SU-DHL-6 (cell line): ENCODE results near the gene OR2Y1.
"Not testable (repeated sequence)": the region's sequence is repeated elsewhere in the genome, so short reads cannot be mapped to it uniquely, and the experiment has no call there.

Experiments
- H2AFZ ChIP-seq: fragments of 200-600 bp; sonication (generic); 2 replicates; pipeline ENCODE4 v1.6.1; 2014; ENCODE audit warnings: low read depth, mild to moderate bottlenecking, moderate library complexity, mixed read lengths, antibody characterized with exemption, low read length; ENCODE audit not compliant: severe bottlenecking
- H3F3A ChIP-seq: fragments of 200-600 bp; shearing (Covaris generic); 2 replicates; pipeline ENCODE4 v1.6.0; 2016; ENCODE audit warnings: antibody characterized with exemption, mild to moderate bottlenecking; ENCODE audit not compliant: insufficient read depth
- H3K27ac ChIP-seq: fragments of 200-600 bp; sonication (generic); 2 replicates; pipeline ENCODE4 v1.5.1; 2016; ENCODE audit warnings: low read depth, mild to moderate bottlenecking, low read length, moderate library complexity, mixed read lengths
- H3K27me3 ChIP-seq: fragments of 200-600 bp; sonication (generic), shearing (Covaris generic); 2 replicates; pipeline ENCODE4 v1.6.0; 2014; ENCODE audit warnings: mild to moderate bottlenecking, low read length
- H3K36me3 ChIP-seq: fragments of 200-600 bp; sonication (generic); 2 replicates; pipeline ENCODE4 v1.6.1; 2014; ENCODE audit warnings: mild to moderate bottlenecking, low read length, mixed read lengths
- H3K4me2 ChIP-seq: fragments of 300-600, 200-600 bp; shearing (Covaris generic), sonication (generic); 2 replicates; pipeline ENCODE4 v1.6.0; 2014; ENCODE audit warnings: low read length, low read depth, mild to moderate bottlenecking; ENCODE audit not compliant: poor library complexity, severe bottlenecking
- H3K4me3 ChIP-seq: fragments of 200-600 bp; sonication (generic); 2 replicates; pipeline ENCODE4 v1.5.1; 2014; ENCODE audit warnings: antibody characterized with exemption, low read length, mild to moderate bottlenecking, mixed read lengths; ENCODE audit not compliant: insufficient read depth, poor library complexity, severe bottlenecking
- H3K79me2 ChIP-seq: fragments of 200-600 bp; sonication (generic); 2 replicates; pipeline ENCODE4 v1.6.1; 2014; ENCODE audit warnings: mild to moderate bottlenecking, low read length, moderate library complexity; ENCODE audit not compliant: insufficient read depth
- H3K9ac ChIP-seq: fragments of 200-600 bp; sonication (generic); 2 replicates; pipeline ENCODE4 v1.7.0; 2014; ENCODE audit warnings: mild to moderate bottlenecking, low read length
- H3K9me2 ChIP-seq: fragments of 200-600 bp; sonication (generic); replicated peaks from 2 replicates; pipeline ENCODE4 v1.6.1; 2014; ENCODE audit warnings: low read length; ENCODE audit not compliant: insufficient read depth
- H3K9me3 ChIP-seq: fragments of 200-600 bp; sonication (generic); 2 replicates; pipeline ENCODE4 v1.6.1; 2014; ENCODE audit warnings: low read length, mixed read lengths; ENCODE audit not compliant: insufficient read depth
- H4K20me1 ChIP-seq: fragments of 200-600 bp; sonication (generic); 2 replicates; pipeline ENCODE4 v1.6.1; 2014; ENCODE audit warnings: low read depth, mild to moderate bottlenecking, antibody characterized with exemption, low read length, moderate library complexity, mixed read lengths
- CTCF ChIP-seq: fragments of 200-600 bp; sonication (generic); IDR thresholded peaks from one replicate; pipeline ENCODE4 v1.5.1; 2017; ENCODE audit warnings: antibody characterized with exemption, mild to moderate bottlenecking, low read length, moderate library complexity; ENCODE audit not compliant: insufficient read depth, poor library complexity, severe bottlenecking
- EZH2phosphoT487 ChIP-seq: fragments of 200-600 bp; sonication (generic), shearing (Covaris generic); conservative IDR thresholded peaks from 2 replicates; pipeline ENCODE4 v1.6.1; 2018; ENCODE audit warnings: mild to moderate bottlenecking, antibody characterized with exemption, low read length, moderate library complexity, mixed read lengths

The OR2Y1 gene

DNA sequence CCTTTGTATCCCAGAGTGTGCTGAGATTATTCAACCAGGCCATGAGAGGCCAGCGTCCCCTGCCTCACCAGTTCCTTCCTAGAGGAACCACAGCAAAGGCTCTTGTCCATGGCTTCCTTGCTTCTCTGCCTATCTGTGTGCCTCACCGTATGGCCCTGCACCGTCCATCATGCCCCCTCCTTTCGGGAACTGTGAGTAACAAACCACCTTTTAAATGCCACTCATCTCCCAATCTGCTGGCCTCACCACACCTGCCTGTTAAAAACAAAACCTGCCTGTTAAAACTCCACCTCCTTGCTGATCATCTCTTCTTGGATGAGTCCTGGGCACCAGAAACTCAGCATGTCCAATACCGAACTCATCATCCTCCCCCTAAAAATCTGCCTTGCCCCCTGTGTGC is 4.4 kb upstream of the OR2Y1 start:
- Histone ChIP-seq H3K36me3 (no peaks in the 10 kb centered on the region), H3K4me3 (no peak overlapping the region), H3F3A (no peaks in the 10 kb centered on the region), H3K9ac (no peak overlapping the region), H4K20me1 (no peaks in the 10 kb centered on the region), H3K9me2 (no peaks in the 10 kb centered on the region), H3K27ac (no peak overlapping the region), H3K27me3 (no peaks in the 10 kb centered on the region), H3K4me2 (no peak overlapping the region), H2AFZ (no peak overlapping the region), H3K9me3 (no peaks in the 10 kb centered on the region), H3K79me2 (no peaks in the 10 kb centered on the region)
- TF ChIP-seq CTCF (no peak), EZH2phosphoT487 (no peak)

- H3K9me3 ChIP-seq = no peaks in the 10 kb centered on the region
- H3K9ac ChIP-seq = no peak overlapping the region
- no peaks in the 10 kb centered on the region for H3F3A ChIP-seq
- no peaks in the 10 kb centered on the region for H3K27me3 ChIP-seq
- TF ChIP-seq EZH2phosphoT487 (no peak), CTCF (no peak)
- no peaks in the 10 kb centered on the region for H3K9me2 ChIP-seq
- H4K20me1 ChIP-seq = no peaks in the 10 kb centered on the region
- H3K4me2 ChIP-seq = no peak overlapping the region
- no peak overlapping the region for H3K4me3 ChIP-seq
- no peak overlapping the region for H2AFZ ChIP-seq
- no peaks in the 10 kb centered on the region for H3K79me2 ChIP-seq
- no peaks in the 10 kb centered on the region for H3K36me3 ChIP-seq
- no peak overlapping the region for H3K27ac ChIP-seq
Measured at GRCh38 chr5:180742727-180743126, 2.9 kb upstream of the OR2Y1 start.

GRCh38 chr5:180740953-180741352 is 1.1 kb upstream of the OR2Y1 start:
- H3K27me3 ChIP-seq, H3K79me2 ChIP-seq, H3K4me3 ChIP-seq, H3K9me3 ChIP-seq, H3K36me3 ChIP-seq, H3K9ac ChIP-seq, H2AFZ ChIP-seq, H4K20me1 ChIP-seq, H3K27ac ChIP-seq, H3F3A ChIP-seq, H3K4me2 ChIP-seq, H3K9me2 ChIP-seq: not testable (repeated sequence)

DNA sequence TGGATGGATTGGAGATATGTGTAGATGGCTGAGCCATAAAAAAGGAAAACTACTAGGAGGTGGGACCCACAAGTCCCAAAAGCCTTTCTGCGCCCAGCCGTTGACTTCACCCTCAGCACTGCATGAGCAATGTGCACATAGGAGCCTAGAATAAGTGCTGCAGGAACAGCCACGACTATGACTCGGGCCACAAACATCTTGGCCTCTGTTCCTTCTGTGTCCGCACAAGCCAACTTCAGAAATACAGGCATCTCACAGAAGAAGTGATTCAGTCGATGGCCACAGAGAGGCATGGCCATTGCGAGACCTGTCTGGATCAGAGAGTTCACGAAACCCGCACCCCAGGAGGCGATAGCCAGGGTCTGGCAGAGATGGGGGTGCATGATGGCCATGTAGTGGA is 587 bp downstream of the OR2Y1 start:
- Histone ChIP-seq H3K79me2 (no peaks in the 10 kb centered on the region), H3K9me3 (no peaks in the 10 kb centered on the region), H3K27me3 (no peaks in the 10 kb centered on the region), H3K36me3 (no peaks in the 10 kb centered on the region), H3K9me2 (no peaks in the 10 kb centered on the region), H3K9ac (no peak overlapping the region), H3K4me2 (no peak overlapping the region), H2AFZ (no peak overlapping the region), H3K4me3 (no peak overlapping the region), H3K27ac (no peak overlapping the region), H4K20me1 (no peaks in the 10 kb centered on the region), H3F3A (no peaks in the 10 kb centered on the region)
- no peak for TF ChIP-seq CTCF
- no peak for TF ChIP-seq EZH2phosphoT487
